HG02970 (cell line): ENCODE data around the gene SFMBT2.

Experiments used
- ATAC-seq: cut with Tn5 transposase; IDR thresholded peaks from one replicate; pipeline ENCODE4 v1.9.1; 2021; ENCODE audit warnings: mild to moderate bottlenecking, moderate library complexity, moderate number of reproducible peaks; ENCODE audit not compliant: unreplicated experiment, low FRiP score

SFMBT2 gene

DNA sequence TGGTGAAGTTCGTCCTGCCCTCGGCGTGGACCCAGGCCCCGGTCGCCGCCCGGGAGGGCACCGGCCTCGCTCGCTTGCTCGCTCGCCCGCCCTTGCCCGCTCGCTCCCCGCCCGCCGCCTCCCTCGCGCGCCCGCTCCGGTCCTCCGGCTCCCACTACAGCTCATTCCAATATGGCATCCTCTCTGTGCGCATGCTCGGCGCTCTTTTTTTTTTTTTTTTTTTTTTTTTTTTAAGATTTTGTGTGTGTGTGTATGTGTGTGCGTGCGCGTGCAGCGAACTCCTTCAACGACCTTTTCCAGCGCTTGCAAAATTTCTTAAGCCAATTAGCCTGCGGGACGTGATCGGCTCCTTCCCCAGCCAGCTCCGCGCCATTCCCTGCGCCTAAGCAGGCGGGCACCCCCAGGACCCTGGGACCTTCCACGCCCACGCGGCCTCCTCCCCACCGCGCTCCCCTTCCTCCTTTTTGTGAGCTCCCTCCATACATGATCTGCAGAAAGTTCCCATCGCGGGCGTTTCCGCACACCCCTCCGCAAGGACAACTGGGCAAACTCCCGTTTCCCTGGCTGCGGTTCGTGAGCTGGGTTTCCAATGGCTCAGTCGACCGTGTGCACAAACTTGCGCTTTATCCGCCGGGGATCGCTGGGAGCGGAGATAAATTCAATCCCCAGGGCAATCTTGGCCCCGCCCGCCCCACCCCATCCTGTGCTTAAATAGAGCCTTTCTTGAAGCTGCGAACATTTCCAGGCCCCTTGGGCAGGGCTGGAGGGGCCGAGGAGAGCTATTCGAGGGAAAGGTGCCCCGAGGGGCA is at the start of gene SFMBT2:
TSS of gene SFMBT2 (minus strand) at position 173 of the 809 bp plus-strand sequence. CDS start 29,136 bp downstream, outside the sequence.
- peak; percentile 48 for ATAC-seq

DNA sequence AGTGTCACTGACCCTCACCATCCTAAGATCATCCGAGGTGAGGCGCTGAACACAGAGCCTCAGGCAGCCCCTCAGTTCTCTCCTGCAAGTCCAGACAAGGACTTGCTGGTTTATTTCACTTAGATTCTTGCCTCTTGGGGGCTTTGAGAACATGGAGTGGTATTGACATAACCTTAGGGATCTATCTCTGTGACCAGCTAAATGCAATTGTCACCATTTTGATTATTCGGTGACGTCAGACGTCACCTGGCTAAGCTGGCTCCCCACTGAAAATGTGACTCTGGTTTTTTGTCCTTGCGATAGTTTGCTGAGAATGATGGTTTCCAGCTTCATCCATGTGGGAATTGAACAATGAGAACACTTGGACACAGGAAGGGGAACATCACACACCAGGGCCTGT is 49.2 kb upstream of the SFMBT2 start:
- no peak for ATAC-seq

DNA sequence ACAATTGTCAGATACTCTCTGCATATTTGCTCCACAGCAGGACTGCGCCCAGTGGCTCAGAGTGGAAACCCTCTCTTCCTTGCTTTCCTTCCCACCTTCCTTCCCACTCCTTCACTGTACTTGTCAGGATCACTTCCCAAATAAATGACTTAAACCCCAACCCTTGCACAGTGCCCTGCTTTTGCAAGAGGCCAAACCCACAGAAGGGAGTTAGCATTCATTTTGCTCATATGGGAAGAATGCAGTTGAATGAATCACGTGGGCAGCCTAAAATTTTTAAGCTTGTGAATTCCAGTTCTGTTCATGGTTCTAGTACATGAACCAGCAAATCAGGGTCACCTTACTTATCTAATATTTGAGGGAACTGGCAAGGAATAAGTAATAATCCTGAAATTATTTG is 47.7 kb upstream of the SFMBT2 start:
- no peak for ATAC-seq

DNA sequence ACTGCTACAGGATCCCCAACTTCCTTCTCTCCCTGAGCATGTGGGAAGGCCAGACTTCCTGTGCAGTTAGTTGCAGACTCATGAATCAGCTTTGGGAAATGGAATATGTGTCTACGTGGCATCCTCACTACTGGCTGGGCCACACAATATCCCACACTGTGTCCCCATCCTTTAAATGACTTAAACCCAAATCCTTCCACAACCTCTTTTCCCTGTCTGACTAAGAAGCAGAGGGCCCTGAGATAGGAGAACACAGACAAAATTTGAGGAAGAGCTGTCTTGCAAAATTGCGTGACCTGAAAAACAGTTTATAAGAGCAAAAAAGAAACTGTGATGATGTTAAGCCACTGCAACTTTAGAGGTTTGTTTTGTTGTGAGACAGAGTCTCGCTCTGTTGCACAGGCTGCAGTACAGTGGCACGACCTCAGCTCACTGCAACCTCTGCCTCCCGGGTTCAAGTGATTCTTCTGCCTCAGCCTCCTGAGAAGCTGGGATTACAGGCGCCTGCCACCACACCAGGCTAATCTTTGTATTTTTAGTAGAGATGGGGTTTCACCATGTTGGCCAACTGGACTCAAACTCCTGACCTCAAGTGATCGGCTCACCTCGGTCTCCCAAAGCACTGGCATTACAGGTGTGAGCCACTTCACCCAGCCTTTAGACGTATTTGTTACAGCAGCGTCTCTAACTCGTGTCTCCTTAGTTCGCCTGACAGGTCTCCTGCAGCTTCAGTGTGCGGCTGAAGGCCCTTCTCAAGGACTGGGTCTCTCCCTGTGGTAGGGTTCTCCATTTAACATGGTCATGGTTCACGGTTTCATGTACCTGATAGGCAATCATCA is 46.9 kb upstream of the SFMBT2 start:
- no peak for ATAC-seq

DNA sequence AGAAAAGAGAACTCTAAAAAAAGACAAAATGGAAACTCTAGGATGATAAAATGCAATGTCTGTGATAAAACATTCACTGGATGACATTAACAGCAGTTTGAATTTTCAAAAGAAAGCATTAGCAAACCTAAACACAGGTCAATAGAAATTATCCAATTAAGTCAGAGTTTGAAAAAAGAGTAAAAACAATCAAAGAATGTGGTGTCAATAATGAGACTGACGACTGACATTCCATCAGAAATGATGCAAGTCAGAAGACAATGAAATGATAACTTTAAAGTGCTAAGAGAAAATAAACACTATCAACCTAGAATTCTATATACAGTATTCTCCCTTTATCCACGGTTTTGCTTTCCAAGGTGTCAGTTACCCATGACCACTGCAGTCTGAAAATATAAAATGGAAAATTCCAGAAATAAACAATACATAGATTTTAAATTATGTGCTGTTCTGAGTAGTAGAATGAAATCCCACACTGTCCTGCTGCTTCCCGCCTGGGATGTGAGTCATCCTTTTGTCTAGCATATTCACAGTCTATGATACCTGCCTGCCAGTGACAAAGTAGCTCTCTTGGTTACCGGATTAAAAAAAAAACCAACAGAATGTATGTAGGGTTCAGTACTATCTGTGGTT is 38.3 kb upstream of the SFMBT2 start:
- no peak for ATAC-seq

DNA sequence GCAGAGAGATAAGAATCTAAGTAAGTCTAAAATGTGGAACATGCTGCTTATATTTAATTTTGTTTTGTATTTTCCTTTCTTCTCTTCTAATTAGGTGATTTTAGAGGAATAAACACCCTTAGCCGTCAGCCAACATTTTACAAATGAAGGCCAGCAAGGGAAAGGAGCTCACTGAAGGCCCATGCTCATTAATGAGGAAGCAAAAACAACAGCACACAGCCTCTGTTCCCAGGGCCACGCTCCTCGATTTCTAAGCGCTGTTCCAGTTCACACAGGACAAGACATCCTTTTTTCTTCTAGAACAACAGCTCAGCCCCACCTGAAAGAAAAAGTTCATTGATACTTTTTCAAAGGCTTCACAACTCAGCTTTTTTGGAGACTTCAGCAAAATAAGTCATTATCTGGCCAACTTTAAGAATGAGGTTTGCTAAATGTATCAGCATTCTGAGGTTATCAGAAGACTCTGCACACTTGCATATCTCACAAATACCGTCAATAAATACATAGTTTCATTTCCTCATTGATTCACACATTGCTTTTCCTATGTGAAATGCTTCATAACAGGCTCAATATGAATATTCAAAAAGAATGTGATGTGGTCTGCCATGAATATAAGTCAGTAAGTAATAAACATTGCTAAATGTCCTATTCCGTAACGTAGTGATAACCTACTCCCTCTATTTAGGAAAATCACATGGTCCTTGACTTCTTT is 34.8 kb upstream of the SFMBT2 start:
- ATAC-seq = no peak

DNA sequence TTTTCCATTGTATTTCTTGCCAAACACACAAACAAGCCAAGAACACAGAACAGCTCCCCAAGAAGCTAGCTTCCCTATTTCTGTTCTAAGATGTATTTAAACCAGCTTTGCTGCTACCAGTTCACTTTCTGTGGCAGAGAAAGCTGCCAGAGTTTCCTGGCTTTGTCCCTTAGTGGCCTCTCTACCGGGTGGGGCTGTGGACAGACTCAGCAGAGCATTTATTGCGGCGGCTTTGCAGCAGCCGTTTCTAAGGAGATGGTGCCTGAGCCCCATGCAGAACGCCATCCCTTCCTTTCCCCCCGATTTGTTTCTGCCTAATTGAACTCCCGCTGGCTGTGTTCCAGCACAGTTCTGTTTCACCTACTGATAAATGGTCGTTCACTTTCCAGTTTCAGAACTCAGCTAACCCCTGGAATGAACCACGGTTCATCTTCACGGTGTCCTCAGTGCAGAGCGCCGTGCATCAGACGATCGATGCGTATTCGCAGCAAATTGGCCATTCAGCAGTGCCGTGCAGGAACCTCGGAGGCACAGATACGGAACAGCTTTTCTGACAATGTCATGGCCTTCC is 33.8 kb upstream of the SFMBT2 start:
- no peak for ATAC-seq

DNA sequence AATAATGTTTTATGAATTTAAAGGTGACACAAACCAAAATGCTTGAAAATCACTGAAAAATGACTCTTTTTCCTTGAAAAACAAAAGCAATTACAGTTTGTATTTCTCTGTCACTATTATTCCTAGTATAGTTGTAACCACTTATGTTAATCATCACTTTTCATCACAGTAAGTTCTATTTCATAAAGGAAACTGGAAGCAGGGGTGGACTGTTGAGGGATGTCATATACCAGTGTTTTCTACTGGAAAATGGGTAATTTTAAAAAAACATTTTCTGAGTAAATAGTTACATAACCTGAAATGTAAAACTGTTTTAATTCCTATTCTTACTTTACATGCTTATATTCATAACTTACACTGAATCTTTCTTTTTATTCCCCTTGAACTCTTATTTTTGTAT is 32.2 kb upstream of the SFMBT2 start:
- ATAC-seq = no peak

DNA sequence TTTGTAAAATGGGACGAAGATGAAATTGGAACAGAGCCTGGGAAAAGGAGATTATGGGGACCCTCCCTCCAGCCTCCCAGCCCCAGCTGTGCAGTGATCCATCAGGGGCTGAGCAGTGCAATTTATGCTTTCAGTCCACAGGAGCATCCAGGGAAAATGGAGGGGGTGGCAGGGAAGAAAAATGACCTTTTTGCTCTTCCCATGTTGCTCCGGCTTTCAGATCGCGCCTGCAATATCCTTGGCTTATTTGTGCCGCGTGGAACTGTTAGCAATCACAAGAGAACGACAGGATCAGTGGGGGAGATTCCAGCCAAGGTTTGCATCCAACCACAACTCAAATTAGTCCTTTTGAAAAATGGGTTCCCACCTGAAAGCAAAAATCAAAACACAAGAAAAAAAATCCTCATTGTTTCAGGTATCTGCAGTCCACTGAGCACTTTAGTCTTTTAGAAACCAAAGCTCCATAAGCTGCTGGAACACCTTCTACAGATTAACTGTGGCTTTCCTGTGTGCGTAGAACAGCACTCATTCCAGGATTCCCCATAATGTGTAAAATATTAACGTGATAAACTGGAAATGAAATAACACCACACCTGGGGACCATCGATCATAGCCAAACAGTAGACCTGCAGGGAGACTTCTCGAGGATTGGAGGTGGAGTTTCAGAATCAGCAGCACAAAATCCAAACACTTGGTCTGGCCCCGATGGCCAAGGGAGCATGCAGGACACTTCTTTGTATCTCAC is 30.7 kb upstream of the SFMBT2 start:
- no peak for ATAC-seq

DNA sequence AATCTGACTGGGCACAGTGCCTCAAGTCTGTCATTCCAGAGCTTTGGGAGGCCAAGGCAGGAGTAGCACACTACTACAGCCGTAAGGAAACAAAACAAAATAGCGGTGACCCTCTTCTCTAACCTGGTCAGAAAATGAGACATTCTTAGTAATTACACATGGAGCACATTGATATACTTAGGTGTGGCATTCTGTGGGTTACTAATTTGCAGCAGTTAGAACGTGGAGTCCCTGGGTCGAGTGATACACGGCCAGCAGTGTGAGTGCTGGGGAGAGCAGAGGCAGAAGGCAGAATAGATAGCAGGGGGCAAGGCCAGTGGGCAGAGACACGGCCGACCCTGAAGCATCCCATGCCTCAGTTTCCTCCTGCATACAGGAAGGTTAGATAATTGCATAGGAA is 28.9 kb upstream of the SFMBT2 start:
- ATAC-seq = no peak

DNA sequence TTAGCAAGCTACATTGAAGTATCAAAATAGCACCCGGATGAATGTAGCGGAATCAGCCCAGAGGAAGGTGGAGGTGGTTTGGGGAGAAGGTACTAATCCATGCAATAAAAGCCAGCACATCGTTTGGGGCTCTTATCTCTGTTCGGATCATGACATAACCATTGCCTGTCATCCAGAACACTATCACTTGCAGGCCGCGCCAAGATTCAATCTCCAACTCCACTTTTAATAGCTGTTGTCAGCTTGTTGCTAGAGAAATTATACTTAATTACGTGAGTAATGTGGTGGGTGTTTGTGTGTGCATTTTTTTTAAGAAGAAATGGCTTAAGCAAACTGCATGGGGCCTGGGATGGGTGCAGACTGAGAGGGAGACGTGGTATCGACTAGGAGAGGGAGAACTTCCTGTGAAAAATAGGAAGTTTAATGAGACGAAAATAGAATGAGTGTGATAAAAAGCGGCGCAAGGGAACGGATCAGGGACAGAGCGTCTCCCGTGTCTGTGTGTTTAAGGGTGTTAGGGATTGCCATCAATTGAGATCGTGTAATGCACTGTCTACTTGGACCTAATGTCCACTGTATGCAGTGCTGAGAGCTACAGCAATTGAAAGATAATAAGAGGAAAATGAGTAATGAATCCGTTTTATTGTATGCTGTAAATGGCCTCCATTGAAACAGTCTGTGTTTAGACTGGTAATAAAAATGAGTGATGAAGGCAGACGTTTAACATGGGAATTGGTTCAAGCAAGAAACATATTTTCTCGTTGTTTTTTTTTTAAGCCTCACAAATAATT is 27.6 kb upstream of the SFMBT2 start:
- no peak for ATAC-seq

DNA sequence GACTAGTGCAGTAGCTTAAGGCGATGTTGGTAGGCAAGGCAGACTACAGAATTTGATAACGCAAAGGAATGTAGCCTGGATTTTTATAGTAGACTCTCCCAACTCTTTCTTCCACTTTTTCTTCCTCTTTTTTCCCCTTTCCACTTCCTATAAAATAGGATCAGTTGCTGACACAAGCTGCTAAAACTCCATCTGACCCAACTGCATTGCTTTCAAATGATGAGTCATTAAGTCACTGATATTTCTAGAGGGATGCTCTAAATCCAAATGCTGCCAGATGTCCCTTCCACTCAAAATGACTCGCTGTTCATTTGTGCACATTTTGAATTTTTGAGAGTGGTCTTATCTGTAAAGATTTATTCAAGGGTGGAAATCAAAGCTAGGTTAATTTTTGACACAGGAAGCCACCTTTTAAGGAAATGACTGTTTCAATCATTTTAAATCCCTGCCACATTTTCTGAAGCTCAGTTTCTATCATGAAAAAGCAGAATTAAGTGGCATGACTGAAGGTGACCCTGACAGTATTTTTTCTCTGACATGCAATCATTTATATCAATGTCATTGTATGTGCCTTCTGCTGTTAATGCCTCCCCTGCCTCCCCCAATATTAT is 25.8 kb upstream of the SFMBT2 start:
- no peak for ATAC-seq

DNA sequence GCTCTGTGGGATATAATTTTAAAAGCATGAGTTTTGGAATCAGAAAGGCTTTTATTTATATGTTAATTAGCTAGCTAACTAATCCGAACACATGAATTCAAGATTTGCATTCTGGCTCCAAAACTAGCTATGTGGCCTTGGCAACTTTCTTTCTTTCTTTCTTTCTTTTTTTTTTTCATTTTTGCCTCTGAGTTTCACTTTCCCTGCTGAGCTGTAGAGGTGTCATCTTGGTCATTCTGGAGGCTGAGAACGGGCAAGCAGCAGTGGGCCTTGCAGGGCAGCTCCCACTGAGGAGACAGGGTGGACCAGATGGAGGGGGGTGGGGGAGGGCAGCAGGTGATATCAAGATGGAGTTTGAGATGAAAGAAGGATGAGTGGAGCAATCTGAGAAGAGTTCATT is 24.8 kb upstream of the SFMBT2 start:
- no peak for ATAC-seq

DNA sequence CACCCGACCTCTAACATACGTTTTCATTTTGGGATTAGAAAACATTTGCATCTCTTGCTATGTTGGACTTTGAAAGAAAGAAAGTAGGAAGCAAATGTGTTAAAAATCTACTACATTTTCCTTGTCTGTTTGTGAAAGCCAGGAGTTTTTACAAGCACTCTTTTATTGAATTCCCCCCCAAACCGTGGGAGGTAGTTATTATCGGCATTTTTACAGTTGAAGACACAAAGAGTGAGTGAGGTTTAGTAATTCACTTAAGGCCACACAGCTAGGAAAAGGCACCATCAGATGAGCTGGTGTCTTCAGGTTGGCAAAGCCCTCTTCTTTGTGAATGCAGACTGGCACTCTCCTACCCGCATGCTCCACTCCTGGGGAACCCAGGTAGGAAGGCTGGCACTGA is 23.5 kb upstream of the SFMBT2 start:
- ATAC-seq = no peak

DNA sequence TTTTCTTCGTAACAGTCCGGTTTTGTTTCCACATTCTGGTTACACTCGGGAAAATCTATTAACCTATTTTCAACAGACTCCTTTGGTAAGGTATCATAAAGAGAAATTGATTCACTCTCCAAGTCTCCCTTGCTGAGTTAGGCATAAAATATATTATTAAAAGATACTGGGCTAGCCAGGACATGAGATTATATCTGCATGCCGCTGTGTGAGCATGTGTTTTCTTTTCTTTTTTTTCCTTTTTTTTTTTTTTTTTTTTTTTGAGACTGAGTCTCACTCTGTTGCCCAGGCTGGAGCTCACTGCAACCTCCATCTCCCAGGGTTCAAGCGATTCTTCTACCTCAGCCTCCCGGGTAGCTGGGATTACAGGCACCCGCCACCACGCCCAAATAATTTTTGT is 23.0 kb upstream of the SFMBT2 start:
- no peak for ATAC-seq

DNA sequence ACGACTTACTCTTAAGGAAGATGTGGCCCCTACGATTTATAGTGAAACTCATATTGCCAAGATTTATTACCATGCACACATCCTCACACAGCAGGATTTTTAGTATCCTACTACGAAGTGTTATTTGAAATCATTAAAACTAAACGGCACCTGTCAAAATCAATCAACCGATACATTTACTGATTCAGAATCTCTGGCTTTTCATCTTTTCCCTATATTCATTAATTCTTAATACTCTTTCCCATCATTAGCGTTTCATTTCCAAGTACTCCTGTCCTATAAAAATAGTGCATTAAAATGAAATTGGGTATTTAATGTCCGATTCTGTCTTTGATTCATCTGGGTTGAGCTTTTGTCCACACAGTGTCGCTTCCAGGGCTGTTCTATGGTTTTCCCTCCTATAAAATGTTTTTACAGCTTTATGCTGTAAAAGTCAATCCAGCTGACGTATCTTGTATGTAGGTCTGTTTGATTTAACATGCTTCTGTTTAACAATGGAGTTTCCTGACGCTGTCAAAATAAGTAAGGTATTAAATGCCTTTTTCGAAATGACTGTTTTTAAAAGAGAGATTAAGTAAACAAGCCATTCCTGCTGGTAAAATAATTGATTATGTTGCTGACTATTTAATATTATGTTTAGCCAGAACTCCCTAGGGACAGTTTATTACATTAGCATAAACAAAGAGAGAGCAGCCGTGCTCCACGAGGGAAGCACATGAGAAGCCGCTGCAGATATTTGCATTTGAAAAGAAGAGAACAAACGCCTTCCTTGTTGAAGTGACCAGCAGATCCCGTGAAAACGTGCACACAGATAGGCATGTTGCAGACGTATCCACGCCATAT is 22.3 kb upstream of the SFMBT2 start:
- ATAC-seq = no peak

DNA sequence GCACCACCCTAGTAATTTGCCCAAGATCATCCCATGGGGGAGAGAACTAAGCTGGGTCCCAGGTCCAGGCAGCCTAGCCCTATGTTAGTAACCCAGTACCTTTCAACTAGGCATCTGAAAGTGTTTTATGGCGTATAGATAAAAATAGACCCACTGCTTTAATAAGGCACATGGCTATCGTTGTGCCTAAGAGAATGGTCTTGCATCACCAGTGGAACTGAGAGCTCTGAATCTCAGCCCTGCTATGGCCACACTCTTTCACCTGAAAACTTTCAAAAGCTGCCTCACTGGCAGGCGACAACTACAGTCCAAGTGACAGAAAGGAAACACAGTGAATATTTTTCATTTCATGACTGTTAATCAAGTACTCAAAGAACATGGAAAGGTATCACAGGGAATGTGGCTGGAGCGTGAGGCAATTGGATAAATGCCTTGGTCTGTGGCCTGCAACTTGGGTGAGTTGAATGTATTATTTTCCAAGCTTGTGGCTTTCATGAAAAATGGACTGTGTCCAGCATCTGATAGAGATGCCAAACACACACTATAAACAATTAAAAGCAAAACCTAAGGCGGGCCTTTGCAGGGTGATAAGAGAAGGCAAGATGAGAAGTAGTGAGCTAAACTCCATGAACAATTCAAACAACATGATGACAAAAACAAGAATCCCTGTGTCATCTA is 18.0 kb upstream of the SFMBT2 start:
- no peak for ATAC-seq
